Stimulated activated CD8-positive, alpha-beta memory T cell treated with anti-CD3 and anti-CD28 coated beads, Interleukin-15, amount 100 ng/mL, for 4 hours (primary cell): ENCODE results near the gene TP63.
"Not testable (repeated sequence)": the region's sequence is repeated elsewhere in the genome, so short reads cannot be mapped to it uniquely, and the experiment has no call there.

Experiments
- DNase-seq, 2 donors: peaks; one replicate each; pipeline ENCODE4 v3.0.0-alpha.2; 2020; ENCODE audit warnings: low read depth in 2 of 2

The TP63 gene

DNA sequence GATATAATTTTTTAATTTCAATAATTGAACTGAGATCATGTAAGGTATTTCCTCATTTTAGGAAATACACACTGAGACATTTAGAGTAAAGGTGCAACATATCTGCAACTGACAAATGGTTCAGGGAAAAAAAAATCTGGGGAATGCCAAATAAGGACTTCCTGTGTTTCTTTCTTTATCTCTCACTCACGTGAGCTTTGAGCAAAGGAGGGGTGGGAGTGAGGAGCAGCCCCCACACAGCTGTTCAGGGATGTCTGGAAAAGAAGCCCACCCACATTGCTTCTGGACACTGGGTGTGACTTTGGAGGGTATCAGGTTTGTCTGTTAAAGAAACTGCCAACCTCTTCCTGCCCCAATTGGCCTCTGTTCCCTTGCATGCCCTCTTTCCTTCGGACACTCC, 5.6 kb upstream of the TP63 start:
- DNase-seq, result no peak

DNA sequence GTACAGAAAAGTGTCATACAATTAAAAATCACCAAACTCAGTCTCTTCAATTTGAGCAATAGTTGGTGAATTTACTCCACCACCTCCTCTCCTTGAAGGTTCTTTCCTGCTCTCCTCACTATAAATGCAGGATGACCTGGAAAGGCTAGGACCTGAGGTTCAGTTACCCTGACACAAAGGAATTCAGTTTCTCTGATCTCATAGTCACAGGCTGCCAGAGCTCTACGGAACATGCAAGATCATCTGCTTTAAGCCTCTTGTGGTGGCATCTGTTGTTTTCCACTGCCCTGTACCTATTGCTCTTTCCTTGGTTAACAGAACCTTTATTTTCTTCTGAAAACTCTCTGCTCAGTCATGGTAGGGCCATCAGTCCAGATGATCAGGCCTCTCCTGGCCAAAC, 4.9 kb upstream of the TP63 start:
- no peak for DNase-seq

DNA sequence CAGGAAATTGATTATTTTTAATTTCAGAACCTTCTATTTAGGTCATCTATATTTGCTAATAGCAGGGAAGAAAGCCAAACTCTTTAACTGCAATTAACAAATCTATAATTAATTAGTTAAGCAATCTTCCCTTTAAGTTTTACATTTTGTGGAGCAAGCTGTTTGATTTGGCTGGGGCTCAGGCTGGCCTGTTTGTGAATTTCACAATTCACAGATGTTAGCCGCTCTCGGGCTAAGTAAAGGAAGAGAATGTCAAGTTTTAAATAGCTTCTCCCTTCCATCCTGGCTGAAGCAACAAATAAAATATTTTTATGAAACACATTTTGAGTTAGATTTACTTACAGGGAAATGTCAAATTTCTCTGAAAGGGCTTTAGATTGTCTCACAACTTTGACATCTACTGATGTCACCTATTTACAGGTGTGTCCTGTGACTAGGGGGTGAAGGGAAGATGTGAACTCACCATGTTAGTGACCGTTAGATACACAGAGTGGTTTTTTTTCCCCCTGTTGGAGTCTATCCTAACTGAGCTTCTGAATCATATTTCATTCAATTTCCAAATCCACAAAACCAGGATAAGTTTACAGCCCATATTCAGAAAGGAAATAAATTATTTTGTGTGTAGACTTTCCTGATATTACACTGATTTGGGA, 1.3 kb upstream of the TP63 start:
- DNase-seq, result no peak

DNA sequence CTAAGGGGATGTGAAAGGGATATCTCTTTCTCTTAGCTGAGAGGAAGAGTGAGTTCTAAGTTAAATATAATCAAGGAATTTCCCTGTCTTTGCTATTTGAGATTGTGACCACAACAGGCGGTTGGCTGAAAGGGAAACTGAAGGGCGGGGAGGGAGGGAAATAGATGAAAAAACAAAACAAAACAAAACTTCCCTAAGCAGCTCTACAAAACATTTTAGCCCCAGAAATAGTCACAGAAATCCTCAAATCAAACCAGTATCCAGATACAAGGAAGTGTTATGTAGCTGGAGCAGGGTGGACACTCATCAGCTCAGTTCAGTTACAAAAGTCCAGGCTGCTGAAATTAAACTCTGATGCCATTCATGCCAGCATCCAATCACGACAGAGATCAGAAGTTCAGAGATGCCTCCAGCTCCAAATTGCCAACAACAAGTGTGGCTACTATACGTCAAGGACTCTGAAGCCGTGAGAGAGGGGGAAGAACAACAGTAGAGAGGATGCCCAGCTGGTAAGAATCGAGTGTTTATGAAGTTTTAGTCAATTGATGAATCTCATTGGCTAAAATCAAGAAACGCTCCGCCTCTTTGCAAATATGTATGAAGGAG, 319 bp upstream of the TP63 start:
- no peak for DNase-seq

DNA sequence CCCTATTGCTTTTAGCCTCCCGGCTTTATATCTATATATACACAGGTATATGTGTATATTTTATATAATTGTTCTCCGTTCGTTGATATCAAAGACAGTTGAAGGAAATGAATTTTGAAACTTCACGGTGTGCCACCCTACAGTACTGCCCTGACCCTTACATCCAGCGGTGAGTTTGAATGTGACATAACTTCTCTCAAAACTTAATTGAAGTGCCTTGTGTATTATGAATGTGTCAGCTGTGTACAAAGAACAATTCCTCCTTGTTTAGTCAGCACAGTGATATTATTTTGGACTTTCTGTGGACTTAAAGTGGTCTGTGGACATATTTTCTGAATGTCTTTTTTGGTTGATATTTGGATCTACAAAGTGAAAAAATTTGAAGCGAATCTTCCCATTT, 220 bp downstream of the TP63 start:
- DNase-seq, result no peak

DNA sequence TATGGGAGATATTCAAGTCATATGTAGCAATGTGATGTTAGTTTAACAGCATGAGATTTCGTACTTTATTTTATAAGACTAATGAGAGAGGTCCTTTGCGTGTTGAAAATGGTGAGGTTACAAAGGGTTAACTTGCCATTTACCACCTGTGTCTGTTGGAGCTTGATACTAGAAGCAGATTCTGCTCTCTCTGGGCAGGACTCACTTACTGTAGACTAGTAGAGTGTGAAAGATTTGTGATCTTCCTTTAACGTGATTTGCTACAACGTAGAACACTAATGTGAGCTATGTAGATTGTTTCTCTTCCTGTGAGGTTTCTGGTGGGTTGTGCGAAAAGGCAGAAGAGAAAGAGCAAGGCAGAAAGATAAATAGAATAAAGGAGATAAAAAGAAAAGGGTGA, 1.1 kb downstream of the TP63 start:
- no peak for DNase-seq

DNA sequence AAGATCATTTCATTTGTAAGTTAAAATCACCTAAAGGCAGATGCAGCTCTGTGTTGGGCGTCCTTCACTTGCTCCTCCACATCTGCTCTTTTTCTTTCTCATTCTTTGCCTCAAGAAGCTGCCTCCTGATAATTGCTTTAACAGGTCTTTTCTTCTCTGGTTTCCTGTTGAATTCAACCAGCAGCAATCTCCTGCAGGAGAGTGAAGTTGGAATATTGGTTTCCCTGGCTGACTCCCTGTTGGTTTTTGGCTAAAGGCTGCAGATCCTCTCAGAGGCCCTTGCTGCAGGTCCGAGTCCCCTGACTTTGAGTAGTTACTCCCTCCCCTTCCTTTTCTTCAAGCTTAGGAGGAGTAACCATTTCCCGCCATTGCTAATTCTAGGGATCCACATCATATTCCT, 4.2 kb downstream of the TP63 start:
- no peak for DNase-seq

DNA sequence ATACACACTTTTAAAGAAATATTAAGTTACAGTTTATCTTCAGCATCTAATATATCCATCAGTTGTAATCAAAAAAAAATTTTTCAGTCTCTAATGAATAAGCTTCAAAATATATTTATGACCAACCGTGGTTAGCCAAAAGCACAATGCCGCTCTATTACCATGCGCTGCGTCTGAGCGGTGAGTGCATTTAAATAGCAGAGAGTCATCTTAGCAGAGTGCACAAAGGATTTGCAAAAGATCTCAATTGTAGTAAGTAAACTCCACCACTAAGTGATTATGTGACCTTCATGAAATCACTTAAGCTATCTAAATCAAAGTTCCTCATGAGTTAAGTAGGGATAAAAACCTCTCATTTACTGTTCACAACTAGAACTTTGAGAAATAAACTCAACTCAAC, 4.9 kb downstream of the TP63 start:
- no peak for DNase-seq

DNA sequence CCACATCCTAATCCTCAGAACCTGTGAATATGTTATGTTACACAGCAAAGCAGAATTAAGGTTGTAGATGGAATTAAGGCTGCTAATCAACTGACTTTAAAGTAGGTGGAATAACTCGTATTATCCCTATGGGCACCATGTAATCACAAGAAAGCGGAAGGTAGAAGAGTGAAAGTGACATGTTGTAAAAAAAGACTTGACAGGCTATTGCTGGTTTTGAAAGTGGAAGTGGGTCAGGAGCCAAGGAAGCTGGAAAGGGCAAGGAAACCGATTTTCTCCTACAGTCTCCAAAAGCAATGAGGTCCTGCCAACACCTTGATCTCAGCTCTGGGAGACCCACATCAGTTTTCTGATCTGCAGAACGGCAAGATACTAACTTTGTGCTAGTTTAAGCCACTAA, 6.6 kb downstream of the TP63 start:
- DNase-seq, result no peak

DNA sequence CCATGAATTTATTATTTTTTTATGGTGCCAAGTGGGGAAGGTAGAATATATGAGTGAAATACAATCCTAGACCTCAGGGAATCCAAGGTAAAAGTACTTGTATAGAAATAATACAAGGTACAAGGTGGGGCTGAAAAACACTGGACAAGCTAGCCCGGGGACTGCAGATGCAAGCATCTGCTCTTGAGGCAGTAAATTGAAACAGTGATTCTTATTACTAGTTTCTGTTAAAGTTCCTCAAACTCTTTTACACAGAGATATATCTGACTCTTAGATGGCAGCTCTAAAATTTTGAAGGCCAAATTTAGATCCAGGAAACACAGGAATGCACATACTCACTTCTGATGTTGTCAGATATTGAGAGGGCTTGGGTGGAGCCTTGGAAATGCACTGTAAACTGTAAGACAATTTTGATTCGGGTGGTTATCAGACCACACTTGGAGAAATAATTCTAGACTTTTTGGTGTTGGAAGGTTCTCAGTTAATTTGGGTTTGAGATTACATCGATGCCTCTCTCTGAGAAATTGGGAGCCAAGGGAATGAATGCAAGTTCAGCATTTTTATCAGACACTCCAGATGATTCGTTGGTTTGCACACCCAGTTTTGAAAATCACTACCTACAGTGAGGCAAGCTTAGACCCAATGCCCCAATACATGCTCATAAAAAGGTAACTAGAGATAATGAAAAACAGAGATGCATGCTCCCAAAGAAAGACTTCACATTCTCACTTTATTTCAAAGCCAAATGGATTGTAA, 7.3 kb downstream of the TP63 start:
- no peak for DNase-seq

DNA sequence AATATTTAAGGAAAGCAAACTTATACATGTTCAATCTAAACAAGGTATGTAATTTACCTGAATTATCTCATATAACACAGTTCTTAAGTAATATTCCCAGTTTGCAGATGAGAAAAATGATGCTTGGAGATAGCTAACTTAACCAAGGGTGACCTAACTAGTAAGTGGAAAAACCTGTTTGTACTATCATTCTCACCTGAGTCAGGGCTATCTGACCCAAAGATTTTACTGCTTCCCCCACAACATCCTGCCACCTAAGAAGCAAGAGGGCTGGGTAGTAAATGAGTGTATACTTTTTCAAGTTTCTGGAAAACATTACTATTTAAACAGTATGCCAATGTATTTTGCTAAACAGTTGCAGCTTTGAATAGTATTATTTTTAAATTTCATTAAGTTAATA, 10.6 kb downstream of the TP63 start:
- DNase-seq, result no peak

DNA sequence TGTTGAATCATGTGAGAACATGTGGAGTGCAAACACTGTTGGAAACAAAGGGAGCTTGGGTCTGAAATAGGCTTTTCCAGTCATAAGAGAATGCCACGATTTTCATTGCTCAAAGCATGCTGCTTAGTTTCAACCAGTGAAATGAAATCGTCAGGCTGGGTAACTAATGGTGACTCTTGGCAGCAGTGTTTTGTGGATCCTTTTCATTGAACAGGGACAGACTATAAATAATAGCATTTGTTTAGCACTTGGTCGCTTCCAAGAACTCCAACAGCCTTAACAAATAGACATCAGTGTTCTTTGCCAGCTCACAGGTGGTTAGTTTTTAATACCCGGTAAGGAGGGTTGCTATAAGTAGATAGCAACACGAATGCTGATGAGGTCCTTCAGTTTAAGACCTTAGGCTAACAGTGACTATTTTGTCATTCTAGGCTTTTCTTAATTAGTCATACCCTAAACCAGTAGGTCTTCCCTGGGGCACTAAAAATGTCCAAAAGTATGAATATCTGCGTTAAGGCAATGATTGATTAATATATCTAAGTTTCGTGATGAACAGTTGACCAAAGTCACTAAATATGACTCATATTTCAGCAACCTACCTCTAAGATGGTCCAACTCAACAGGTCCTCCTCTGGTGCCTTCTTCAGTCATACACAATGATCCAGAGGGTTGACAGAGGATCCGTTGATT, 15.8 kb downstream of the TP63 start:
- DNase-seq, result no peak

DNA sequence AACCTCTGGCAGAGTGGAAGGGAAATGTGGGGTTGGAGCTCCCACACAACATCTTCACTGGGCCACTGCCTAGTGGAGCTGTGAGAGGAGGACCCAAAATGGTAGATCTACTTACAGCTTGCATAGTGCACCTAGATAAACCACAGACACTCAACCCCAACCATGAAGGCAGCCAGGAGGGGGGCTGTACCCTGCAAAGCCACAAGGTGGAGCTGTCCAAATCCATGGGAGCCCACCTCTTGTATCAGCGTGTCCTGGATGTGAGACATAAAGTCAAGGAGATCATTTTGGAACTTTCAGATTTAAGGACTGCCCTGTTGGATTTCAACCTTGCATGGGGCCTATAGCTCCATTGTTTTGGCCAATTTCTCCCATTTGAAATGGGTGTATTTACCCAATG, 20.9 kb downstream of the TP63 start:
- no peak for DNase-seq

DNA sequence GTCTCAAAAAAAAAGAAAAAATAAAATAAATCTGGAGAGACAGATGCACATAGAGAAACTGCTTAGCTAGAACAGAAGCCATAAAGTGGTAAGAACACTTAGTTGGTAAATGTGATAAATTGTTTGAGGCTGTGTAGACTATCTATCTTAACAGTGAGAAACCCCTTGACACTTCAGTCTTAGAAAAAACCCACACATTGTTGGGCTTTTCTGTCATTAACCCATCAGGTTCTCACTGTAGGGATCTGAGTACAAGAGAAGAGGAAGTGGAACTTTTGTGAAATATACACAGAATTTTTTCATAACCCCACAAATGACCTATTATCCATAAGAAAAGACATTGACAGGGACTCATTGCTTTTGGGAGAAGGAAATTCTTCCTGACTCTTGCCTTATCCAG, 24.4 kb downstream of the TP63 start:
- no peak for DNase-seq

DNA sequence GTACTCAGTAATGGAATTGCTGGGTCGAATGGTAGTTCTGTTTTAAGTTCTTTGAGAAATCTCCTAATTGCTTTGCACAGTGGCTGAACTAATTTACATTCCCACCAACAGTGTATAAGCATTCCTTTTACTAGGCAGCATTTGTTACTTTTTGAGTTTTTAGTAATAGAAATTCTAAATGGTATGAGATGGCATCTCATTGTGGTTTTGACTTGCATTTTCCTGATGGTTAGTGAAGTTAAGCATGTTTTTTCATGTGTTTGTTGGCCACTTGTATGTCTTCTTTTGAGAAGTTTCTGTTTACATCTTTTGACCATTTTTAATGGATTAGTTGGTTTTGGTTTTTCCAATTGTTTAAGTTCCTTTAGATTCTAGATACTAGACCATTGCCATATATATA, 28.4 kb downstream of the TP63 start:
- DNase-seq, result no peak

DNA sequence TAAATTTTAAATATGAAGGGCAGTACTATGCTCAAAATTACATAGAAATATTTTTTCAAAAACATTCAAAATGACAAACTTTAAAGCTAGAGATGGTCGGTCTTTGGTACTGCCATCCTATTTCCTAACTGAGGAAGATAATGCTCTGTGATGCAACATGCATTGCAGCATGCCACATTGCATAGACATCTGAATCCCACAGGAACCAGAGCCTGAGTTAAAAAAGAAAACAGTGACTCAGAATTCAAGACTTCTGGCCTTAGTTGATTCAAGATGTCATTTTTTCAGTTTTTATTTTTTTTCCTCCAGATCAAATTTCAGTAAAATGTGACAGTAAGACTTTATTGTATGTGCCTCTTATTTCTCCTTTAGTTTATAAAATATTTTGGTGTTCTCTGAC, 33.1 kb downstream of the TP63 start:
- DNase-seq, result no peak

DNA sequence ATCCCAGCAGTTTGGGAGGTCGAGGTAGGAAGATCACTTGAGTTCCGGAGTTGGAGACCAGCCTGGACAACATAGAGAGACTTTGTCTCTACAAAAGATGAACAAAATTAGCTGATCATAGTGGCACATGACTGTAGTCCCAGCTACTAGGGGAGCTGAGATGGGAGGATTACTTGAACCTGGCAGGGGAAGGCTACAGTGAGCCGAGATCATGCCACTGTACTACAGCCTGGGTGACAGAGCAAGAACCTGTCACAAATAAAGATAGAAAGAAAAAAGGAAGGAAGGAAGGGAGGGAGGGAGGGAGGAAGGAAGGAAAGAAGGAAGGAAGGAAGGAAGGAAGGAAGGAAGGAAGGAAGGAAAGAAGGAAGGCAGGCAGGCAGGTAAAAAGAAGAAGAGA, 41.2 kb downstream of the TP63 start:
- DNase-seq, result not testable (repeated sequence)

DNA sequence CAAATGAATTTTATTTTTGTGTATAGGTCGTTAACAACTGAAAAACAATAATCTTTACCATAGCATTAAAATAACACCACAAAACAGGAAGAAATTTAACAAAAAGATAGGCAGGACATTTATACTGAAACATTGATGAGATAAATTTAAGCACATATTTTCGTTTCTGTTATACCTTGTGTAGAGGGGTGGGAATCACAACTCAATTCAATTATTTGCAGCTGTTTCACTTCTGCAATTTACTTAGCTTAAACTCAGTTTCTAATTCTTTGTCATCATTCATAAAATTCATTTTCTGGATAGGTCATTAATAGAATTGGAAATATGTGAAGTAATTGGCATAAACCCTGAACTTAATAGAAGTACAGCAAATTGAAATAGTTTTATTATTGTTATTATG, 42.3 kb downstream of the TP63 start:
- no peak for DNase-seq

DNA sequence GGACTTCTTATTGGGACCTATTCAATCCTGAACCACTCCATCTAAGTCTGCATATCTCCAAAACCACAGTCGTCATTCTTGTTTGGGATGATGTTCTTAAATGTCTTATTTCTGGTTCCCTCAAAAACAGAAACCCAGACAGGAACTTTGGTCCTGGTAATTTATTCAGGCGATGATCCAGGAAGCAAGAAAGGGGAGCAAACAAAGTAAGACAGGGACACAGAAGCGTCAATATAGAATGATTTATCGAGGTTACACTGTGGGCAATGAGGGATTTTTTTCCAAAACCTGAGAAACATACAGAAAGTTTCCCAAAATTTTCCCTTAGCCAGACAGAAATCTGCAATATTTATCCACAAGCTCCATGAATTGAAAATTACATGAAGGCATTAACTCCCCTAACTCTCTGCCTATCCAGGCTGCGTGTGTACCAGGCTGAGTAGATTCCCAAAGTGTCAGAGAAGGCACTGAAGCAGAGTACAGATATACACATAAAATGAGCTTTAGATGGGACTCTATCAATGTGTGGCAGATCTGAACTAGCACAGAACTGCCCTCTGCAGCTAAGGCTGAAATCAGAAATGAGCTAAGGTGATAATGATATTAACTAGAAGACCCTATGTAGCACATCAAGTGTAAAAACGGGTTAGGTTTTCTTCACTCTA, 43.2 kb downstream of the TP63 start:
- no peak for DNase-seq

DNA sequence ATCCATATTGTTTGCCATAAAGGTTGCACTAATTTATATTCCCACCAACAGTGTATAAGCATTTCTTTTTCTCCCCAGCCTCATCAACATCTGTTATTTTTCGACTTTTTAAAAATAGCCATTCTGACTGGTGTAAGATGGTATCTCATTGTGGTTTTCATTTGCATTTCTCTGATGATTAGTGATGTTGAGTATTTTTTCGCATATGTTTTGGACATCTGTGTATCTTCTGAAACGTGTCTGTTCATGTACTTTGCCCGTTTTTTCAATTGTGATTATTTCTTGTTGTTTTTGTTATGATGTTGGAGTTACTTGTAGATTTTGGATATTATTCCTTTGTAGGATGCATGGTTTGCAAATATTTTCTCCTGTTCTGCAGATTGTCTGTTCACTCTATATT, 46.5 kb downstream of the TP63 start:
- DNase-seq, result no peak

DNA sequence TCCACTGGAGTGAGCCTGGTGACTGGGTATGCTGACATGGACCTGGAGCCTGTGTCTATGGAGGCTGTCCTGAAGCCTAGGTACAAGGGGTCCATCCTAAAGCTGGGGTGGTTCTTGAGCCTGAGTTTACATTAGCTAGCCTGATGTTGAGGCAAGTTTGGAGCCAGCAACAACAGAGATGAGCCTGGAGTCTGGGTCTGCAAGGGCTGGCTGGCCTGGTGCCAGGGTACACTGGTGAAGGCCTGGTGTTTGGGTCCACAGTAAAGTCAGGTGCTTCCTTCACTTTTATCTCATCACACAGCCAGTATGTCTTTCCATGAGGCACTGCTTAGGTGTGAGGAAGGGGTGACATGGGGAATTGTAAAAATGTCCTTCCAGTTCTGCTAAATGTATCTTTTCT, 49.5 kb downstream of the TP63 start:
- DNase-seq, result no peak

DNA sequence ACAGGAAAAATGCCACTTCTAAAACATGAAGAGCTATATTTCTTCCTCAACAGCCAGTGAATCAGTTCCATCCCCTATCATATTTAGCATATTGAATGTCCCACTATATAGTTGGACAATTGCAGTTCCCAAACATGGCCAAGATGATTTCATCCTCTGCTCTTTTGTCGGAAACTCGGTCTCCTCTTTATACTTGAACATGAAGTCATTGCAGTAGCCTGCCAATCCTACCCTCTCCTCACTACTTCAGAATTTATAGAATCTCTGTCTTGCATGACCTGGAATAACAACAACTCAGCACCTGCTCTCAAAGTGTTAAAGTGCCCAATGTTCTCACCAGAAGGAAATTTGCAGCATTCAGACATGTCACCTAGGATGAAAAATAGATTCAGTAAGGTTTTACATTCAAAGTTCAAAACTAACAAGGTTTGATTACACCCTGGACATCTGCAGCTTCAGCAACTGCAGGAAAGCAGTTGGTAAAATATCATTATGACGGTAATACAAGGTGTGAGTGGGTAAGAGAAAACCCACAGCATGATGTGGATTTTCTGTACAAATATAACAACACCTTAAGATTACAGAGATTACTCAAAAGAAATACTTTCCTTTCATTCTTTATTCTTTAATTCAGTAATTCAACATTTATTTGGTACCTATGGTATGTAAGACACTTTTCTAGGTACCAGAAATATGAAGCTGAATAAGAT, 52.5 kb downstream of the TP63 start:
- DNase-seq, result no peak
